Parietal lobe (tissue), 2 donors: Measurements from ENCODE around the gene SLC14A1. TPM values are rescaled to one million over a fixed set of nuclear protein-coding genes. Genes with fewer than 3 reads are reported as not detected.

Experiments used
- small RNA-seq: library from RNA; depleted of rRNA; stranded (forward); fragments of <200 nt; gene quantifications from one replicate; pipeline ENCODE3, GENCODE V24; 2014; ENCODE audit warnings: low replicate concordance
- total RNA-seq: library from RNA; depleted of rRNA; stranded (reverse); fragments of >200 nt; gene quantifications from one replicate; pipeline ENCODE4 v1.2.3, GENCODE V29; 2014

SLC14A1 gene
- total RNA-seq = 0.94 TPM

DNA sequence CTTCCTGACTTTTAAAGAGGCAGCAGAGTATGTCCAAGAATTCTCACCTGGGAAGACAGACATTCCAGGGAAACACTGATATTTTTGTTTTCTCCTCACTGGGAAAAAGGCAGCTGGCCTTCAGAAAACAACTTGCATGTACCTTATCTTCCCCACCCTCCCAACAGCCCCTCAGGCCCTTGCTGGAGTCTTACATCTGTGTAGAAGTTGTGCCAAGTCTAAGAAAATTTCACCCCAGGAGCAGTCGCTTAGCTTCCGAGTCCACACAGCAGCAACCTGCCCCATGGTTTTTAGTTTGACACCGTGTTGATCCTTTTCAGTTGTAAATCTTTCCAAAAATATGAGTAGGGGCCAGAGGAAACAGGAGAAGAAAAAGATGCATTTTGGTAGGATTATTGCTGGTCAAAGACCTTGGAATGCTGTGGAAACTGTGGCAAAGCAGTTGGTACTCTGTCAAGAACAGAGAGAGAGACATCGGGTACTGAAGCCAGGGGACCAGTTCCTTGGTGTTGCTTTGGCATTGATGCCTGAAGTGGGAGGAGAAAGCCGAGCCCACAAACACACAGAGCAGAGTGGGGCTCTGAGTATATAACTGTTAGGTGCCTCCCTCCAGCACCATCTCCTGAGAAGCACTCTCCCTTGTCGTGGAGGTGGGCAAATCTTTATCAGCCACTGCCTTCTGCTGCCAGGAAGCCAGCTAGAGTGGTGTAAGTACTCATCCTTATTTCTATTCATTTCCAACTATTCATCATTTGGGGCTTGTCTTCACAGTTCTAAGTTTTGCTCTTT is at the start of gene SLC14A1:
Gene SLC14A1 (plus strand): TSS at position 615 of the 789 bp plus-strand sequence. CDS start 6,140 bp downstream, outside the sequence.

Small RNAs within 50 kb of the gene (small RNA-seq; reads per million reads assigned to genes)
- not detected for gene AC087685.1

Other genes with a start within 250 kb of the SLC14A1 start
- 0.31 TPM for gene SLC14A2, start 108.7 kb upstream of the SLC14A1 start, total RNA-seq
- not detected for gene SIGLEC15, start 101.5 kb downstream of the SLC14A1 start, total RNA-seq
- gene EPG5, start 243.1 kb downstream of the SLC14A1 start, total RNA-seq = 97.3 TPM